NCI-H82 treated with DMSO at 0.1 percent for 48 hours (cell line): ENCODE results near the gene IRGC.

Source experiments
- DNase-seq: peaks from one replicate; lab custom pipeline; 2025; ENCODE audit not compliant: unreplicated experiment; lab: John Stamatoyannopoulos, UW

IRGC gene

GRCh38 chr19:43690890-43691289 is 25.0 kb upstream of the IRGC start:
- no peak for DNase-seq

GRCh38 chr19:43691755-43692154 is 24.1 kb upstream of the IRGC start:
- no peak for DNase-seq

GRCh38 chr19:43692385-43692784 is 23.5 kb upstream of the IRGC start:
- no peak for DNase-seq

- no peak for DNase-seq
Measured at GRCh38 chr19:43692877-43693276, 23.0 kb upstream of the IRGC start.

GRCh38 chr19:43694553-43694952 is 21.3 kb upstream of the IRGC start:
- no peak for DNase-seq

- DNase-seq: no peak
Measured at GRCh38 chr19:43695985-43696704, 19.7 kb upstream of the IRGC start.

- no peak for DNase-seq
Measured at GRCh38 chr19:43697295-43697694, 18.6 kb upstream of the IRGC start.

GRCh38 chr19:43699506-43700394 is 16.1 kb upstream of the IRGC start:
- DNase-seq: no peak

- no peak for DNase-seq
Measured at GRCh38 chr19:43700395-43701000, 15.4 kb upstream of the IRGC start.

GRCh38 chr19:43704002-43704705 is 11.7 kb upstream of the IRGC start:
- DNase-seq: no peak

GRCh38 chr19:43705729-43706128 is 10.1 kb upstream of the IRGC start:
- no peak for DNase-seq

GRCh38 chr19:43707158-43707712 is 8.6 kb upstream of the IRGC start:
- no peak for DNase-seq

GRCh38 chr19:43708716-43709115 is 7.2 kb upstream of the IRGC start:
- no peak for DNase-seq

GRCh38 chr19:43711751-43712355 is 4.0 kb upstream of the IRGC start:
- DNase-seq: no peak

- no peak for DNase-seq
Measured at GRCh38 chr19:43713208-43713607, 2.7 kb upstream of the IRGC start.

GRCh38 chr19:43718627-43719377 is 2.9 kb downstream of the IRGC start:
- no peak for DNase-seq

GRCh38 chr19:43719378-43719868 is 3.5 kb downstream of the IRGC start:
- no peak for DNase-seq

GRCh38 chr19:43719918-43720317 is 4.0 kb downstream of the IRGC start:
- no peak for DNase-seq

- no peak for DNase-seq
Measured at GRCh38 chr19:43720936-43721335, 5.1 kb downstream of the IRGC start.
